Neural cell (in vitro differentiated cells): ENCODE measurements around the gene BCAS4. TPM values are rescaled to one million over a fixed set of nuclear protein-coding genes. Genes with fewer than 3 reads are reported as not detected.

Source experiments
- H2AFZ ChIP-seq: fragments of 200-600, 300-800 bp; sonication (generic), shearing (Covaris generic); 2 replicates; pipeline ENCODE4 v1.6.0; 2014; ENCODE audit warnings: low read depth, mild to moderate bottlenecking, antibody characterized with exemption, low read length, moderate library complexity
- H3F3A ChIP-seq: fragments of 200-600 bp; shearing (Covaris generic); 2 replicates; pipeline ENCODE4 v1.6.1; 2016; ENCODE audit warnings: mild to moderate bottlenecking, moderate library complexity, mixed read lengths, antibody characterized with exemption, low read length; ENCODE audit not compliant: insufficient read depth, poor library complexity, severe bottlenecking
- H3K27ac ChIP-seq: fragments of 200-600, 300-800 bp; sonication (generic), shearing (Covaris generic); 2 replicates; pipeline ENCODE4 v1.5.1; 2014; ENCODE audit warnings: mild to moderate bottlenecking, low read length, moderate library complexity
- H3K27me3 ChIP-seq: fragments of 300-800, 200-600 bp; sonication (generic), shearing (Covaris generic); 2 replicates; pipeline ENCODE4 v1.6.0; 2014; ENCODE audit warnings: mild to moderate bottlenecking, low read depth, low read length, moderate library complexity; ENCODE audit not compliant: insufficient read depth
- H3K36me3 ChIP-seq: fragments of 300-800, 200-600 bp; sonication (generic), shearing (Covaris generic); 2 replicates; pipeline ENCODE4 v1.5.1; 2014; ENCODE audit warnings: mild to moderate bottlenecking, antibody characterized with exemption, low read length, moderate library complexity; ENCODE audit not compliant: insufficient read depth
- H3K4me2 ChIP-seq: fragments of 300-800, 200-600 bp; sonication (generic), shearing (Covaris generic); 2 replicates; pipeline ENCODE4 v1.6.0; 2014; ENCODE audit warnings: mild to moderate bottlenecking, low read length
- H3K4me3 ChIP-seq: fragments of 300-800, 200-600 bp; sonication (generic), shearing (Covaris generic); 2 replicates; pipeline ENCODE4 v1.5.1; 2014; ENCODE audit warnings: mild to moderate bottlenecking, low read length, moderate library complexity
- H3K79me2 ChIP-seq: fragments of 200-600 bp; shearing (Covaris generic); replicated peaks from 2 replicates; pipeline ENCODE4 v1.6.0; 2014; ENCODE audit warnings: mild to moderate bottlenecking, low read length, moderate library complexity; ENCODE audit not compliant: insufficient read depth
- H3K9ac ChIP-seq: fragments of 300-800, 200-600 bp; sonication (generic), shearing (Covaris generic); 2 replicates; pipeline ENCODE4 v1.6.1; 2016; ENCODE audit warnings: mild to moderate bottlenecking, low read length, mixed read lengths
- H3K9me2 ChIP-seq: fragments of 200-600 bp; shearing (Covaris generic); 2 replicates; pipeline ENCODE4 v1.6.1; 2016; ENCODE audit warnings: mild to moderate bottlenecking, low read length, mixed read lengths; ENCODE audit not compliant: insufficient read depth
- H3K9me3 ChIP-seq: fragments of 200-600, 300-800 bp; sonication (generic), shearing (Covaris generic); 2 replicates; pipeline ENCODE4 v1.6.1; 2016; ENCODE audit warnings: mild to moderate bottlenecking, mixed run types, low read length, moderate library complexity, mixed read lengths
- H4K20me1 ChIP-seq: fragments of 200-600 bp; shearing (Covaris generic); 2 replicates; pipeline ENCODE4 v1.6.1; 2016; ENCODE audit warnings: mild to moderate bottlenecking, mixed run types; ENCODE audit not compliant: insufficient read depth
- CTCF ChIP-seq: fragments of 450-650 bp; IDR thresholded peaks from 2 replicates; pipeline ENCODE4 v1.5.1; 2014; ENCODE audit warnings: antibody characterized with exemption, mild to moderate bottlenecking, moderate library complexity; ENCODE audit not compliant: poor library complexity, severe bottlenecking
- EP300 ChIP-seq: fragments of 450-650 bp; conservative IDR thresholded peaks from 2 replicates; pipeline ENCODE4 v1.6.1; 2014; ENCODE audit warnings: antibody characterized with exemption, mild to moderate bottlenecking, moderate library complexity; ENCODE audit not compliant: poor library complexity, severe bottlenecking
- EZH2 ChIP-seq: fragments of 200-600, 300-800 bp; shearing (Covaris generic), sonication (generic); IDR thresholded peaks from 2 replicates; pipeline ENCODE4 v1.6.1; 2014; ENCODE audit warnings: antibody characterized with exemption, low read length, borderline replicate concordance, mild to moderate bottlenecking; ENCODE audit not compliant: insufficient read depth, poor library complexity, severe bottlenecking
- MXI1 ChIP-seq: fragments of 450-650 bp; conservative IDR thresholded peaks from 2 replicates; pipeline ENCODE4 v1.6.1; 2014; ENCODE audit warnings: antibody characterized with exemption, mild to moderate bottlenecking; ENCODE audit not compliant: poor library complexity, severe bottlenecking
- POLR2AphosphoS5 ChIP-seq: IDR thresholded peaks from 2 replicates; pipeline ENCODE4 v1.6.1; 2012
- RAD21 ChIP-seq: fragments of 450-650 bp; conservative IDR thresholded peaks from 2 replicates; pipeline ENCODE4 v1.6.1; 2014; ENCODE audit warnings: antibody characterized with exemption, mild to moderate bottlenecking, moderate library complexity
- REST ChIP-seq: IDR thresholded peaks from 2 replicates; pipeline ENCODE4 v1.6.1; 2012; ENCODE audit warnings: borderline replicate concordance
- SMC3 ChIP-seq: fragments of 450-650 bp; conservative IDR thresholded peaks from 2 replicates; pipeline ENCODE4 v1.6.1; 2014; ENCODE audit warnings: antibody characterized with exemption, mild to moderate bottlenecking, moderate library complexity; ENCODE audit not compliant: poor library complexity
- TAF1 ChIP-seq: IDR thresholded peaks from 2 replicates; pipeline ENCODE4 v1.6.1; 2012; ENCODE audit warnings: low read depth
- polyA plus RNA-seq: library from polyadenylated mRNA; depleted of rRNA; stranded (reverse); fragments of >200 nt; gene quantifications from 2 replicates; pipeline ENCODE4 v1.2.3, GENCODE V29; 2014

BCAS4 gene
- polyA plus RNA-seq, 1 donor from 2014 or later: 24.6 TPM

- no peaks in the 10 kb centered on the region for H3K9me2 ChIP-seq
- no peak overlapping the region for H3K4me2 ChIP-seq
- no peaks in the 10 kb centered on the region for H3K9me3 ChIP-seq
- peaks cover 12% of the 10 kb centered on the region for H3K36me3 ChIP-seq
- no peak overlapping the region for H3K27ac ChIP-seq
- H3K79me2 ChIP-seq: peaks cover 6% of the 10 kb centered on the region
- H2AFZ ChIP-seq: no peak overlapping the region
- no peaks in the 10 kb centered on the region for H3K27me3 ChIP-seq
- TF ChIP-seq EP300: no peak
- no peak for TF ChIP-seq CTCF
- TF ChIP-seq SMC3: no peak
- no peak for TF ChIP-seq MXI1
- TF ChIP-seq EZH2: no peak
- no peak for TF ChIP-seq RAD21
- TF ChIP-seq POLR2AphosphoS5: no peak
- TF ChIP-seq REST: no peak
- TF ChIP-seq TAF1: no peak
- peaks cover 5% of the 10 kb centered on the region for H4K20me1 ChIP-seq
- H3K9ac ChIP-seq: no peak overlapping the region
- no peak overlapping the region for H3K4me3 ChIP-seq
- no peaks in the 10 kb centered on the region for H3F3A ChIP-seq
These were observed 96.3 kb downstream of the BCAS4 start for GRCh38 chr20:50891138-50891537.

- Histone ChIP-seq H3K4me2 (no peak overlapping the region), H3K9me2 (no peaks in the 10 kb centered on the region), H3K36me3 (peaks cover 12% of the 10 kb centered on the region), H3K79me2 (peaks cover 9% of the 10 kb centered on the region), H3K27me3 (no peaks in the 10 kb centered on the region), H4K20me1 (peaks cover 5% of the 10 kb centered on the region), H3K9ac (no peak overlapping the region), H3K4me3 (no peak overlapping the region), H3K27ac (no peak overlapping the region), H2AFZ (no peak overlapping the region), H3K9me3 (no peaks in the 10 kb centered on the region), H3F3A (no peaks in the 10 kb centered on the region)
- TF ChIP-seq SMC3: no peak
- no peak for TF ChIP-seq RAD21
- no peak for TF ChIP-seq EZH2
- no peak for TF ChIP-seq TAF1
- no peak for TF ChIP-seq REST
- TF ChIP-seq POLR2AphosphoS5: no peak
- no peak for TF ChIP-seq CTCF
- TF ChIP-seq EP300: no peak
- no peak for TF ChIP-seq MXI1
These were observed 97.5 kb downstream of the BCAS4 start for GRCh38 chr20:50892394-50892793.
